HL-60 (cell line): ENCODE results near the gene NCKIPSD.

Experiments
- POLR2AphosphoS5 ChIP-seq: IDR thresholded peaks from 2 replicates; pipeline ENCODE4 v1.6.1; 2012; ENCODE audit warnings: low read depth
- TF ChIP-seq, protein P1 (sequence below): IDR thresholded peaks from one replicate; pipeline ENCODE4 v1.5.1; 2011; ENCODE audit warnings: low read length, control low read depth, inconsistent platforms; ENCODE audit not compliant: insufficient read depth

DNA sequence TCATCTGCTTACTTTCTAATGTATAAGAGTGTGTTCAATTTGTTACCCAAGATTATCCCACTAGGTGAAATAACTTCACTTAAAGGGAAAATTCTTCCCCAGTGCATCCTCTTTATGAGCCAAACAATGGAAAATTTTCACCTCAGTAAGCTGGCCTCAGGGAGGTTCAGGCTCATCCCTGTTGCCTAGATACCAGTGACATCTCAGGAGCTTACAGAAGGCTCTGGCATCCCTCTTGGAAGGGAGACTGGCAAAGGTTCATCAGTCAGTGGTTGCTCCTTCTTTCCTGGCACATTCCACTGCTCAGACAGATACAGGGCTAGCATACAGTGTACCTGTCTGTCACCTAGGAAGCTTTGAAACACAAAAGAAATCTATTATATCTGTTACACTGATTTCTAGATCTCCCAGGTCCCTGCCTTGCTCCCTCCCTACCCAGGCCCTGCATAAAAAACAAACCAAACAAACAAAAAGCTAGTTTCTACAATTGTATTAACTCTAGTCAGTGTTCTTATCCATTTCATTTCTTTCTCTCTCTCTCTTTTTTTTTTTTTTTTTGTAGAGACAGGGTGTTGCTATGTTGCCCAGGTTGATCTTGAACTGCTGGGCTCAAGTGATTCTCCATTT, 29.6 kb upstream of the NCKIPSD start:
- TF ChIP-seq POLR2AphosphoS5 = no peak
- TF ChIP-seq, protein P1, sequence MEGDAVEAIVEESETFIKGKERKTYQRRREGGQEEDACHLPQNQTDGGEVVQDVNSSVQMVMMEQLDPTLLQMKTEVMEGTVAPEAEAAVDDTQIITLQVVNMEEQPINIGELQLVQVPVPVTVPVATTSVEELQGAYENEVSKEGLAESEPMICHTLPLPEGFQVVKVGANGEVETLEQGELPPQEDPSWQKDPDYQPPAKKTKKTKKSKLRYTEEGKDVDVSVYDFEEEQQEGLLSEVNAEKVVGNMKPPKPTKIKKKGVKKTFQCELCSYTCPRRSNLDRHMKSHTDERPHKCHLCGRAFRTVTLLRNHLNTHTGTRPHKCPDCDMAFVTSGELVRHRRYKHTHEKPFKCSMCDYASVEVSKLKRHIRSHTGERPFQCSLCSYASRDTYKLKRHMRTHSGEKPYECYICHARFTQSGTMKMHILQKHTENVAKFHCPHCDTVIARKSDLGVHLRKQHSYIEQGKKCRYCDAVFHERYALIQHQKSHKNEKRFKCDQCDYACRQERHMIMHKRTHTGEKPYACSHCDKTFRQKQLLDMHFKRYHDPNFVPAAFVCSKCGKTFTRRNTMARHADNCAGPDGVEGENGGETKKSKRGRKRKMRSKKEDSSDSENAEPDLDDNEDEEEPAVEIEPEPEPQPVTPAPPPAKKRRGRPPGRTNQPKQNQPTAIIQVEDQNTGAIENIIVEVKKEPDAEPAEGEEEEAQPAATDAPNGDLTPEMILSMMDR = no peak
